Measurements from ENCODE around the gene SLC37A1. TPM values are rescaled to one million over a fixed set of nuclear protein-coding genes. Genes with fewer than 3 reads are reported as not detected.

Gene SLC37A1
- total and polyA plus RNA-seq, 9 of the 15 experiments (the other 6 are each of a cell fraction or from before 2014, with no cell fraction given): 0.06 to 3.4 (median 0.40) TPM

DNA sequence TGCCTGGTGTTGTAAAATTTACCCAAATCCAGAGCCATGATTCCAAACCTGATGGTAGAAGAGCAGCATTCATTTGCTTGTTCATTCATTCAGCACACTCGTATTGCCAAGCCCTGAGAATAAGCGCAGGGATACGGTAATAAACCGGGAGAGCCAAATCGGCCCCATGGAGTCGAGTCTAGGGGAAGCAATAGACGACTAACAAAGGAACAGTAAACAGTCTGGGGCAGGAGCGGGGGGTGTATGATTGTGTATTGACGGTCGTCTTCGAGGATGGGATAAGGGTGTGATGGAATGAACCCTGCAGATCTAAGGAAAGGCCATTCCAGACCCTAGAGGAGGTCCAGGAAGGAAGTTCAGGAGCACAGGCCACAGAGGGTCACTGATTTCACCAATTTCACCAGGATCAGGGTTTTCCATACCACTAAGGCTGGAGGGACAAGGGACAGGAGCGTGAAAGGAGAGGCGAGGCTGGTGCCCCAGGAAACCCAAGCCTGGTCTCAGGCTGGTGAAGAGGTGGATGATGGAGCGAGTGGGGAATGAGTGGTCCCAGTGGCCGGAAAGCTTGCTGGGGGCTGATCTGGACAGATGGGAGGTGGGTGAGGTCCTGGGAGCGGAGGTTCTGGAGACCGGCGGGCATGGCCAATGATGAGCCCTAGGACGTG is 78.6 kb downstream of the SLC37A1 start:
- H3K9ac ChIP-seq (ENCODE audit: insufficient read depth in 1 of 2, low read depth in 2 of 2, low read length in 2 of 2): no peak overlapping the region
- DNase-seq (ENCODE audit: extremely low read depth in 1 of 4, low spot score in 3 of 4) (no peak), FAIRE-seq (no peak), ATAC-seq (no peak)
- H4K20me1 ChIP-seq (replicated peaks; ENCODE audit: control insufficient read depth, insufficient read depth, low read length): no peaks in the 10 kb centered on the region; the same call in 1 of the 2 replicates
- no peak overlapping the region for H3K27ac ChIP-seq (ENCODE audit: extremely low read depth, low read depth, low read length)
- H3K9me1 ChIP-seq (ENCODE audit: control insufficient read depth, insufficient read depth, low read length): peaks cover 3% of the 10 kb centered on the region
- ChIA-PET POLR2A (interaction anchor here (1.2 to 2.6 kb wide), 3 partner anchors 9 to 17 kb away, joined by 5 to 13 read pairs (median 7); no protein-coding TSS in a partner anchor), CTCF (ENCODE audit: low intra/inter-chr PET ratio) (interaction anchor here (0.6 to 0.9 kb wide), 2 partner anchors 225 to 240 kb away, joined by 3 read pairs; no protein-coding TSS in a partner anchor)
- no peak overlapping the region; the same call in 1 of the 2 replicates for H3K4me2 ChIP-seq (ENCODE audit: insufficient read depth, low read length)
- WGBS (ENCODE audit: insufficient coverage, low coverage, missing lambda C conversion rate): 14% methylated on average over 19 of the region's 19 CpGs
- H3K36me3 ChIP-seq (ENCODE audit: control insufficient read depth, insufficient read depth, low read length): no peaks in the 10 kb centered on the region
- H2AFZ ChIP-seq (ENCODE audit: low read depth, low read length): no peak overlapping the region
- no TSS peak for BruUV-seq (replicated peaks)
- no peaks in the 10 kb centered on the region for H3K9me3 ChIP-seq (replicated peaks; ENCODE audit: control insufficient read depth, insufficient read depth, low read depth, low read length)
- H3K4me3 ChIP-seq: no peak overlapping the region
- in situ Hi-C loops (cut with MboI) (loop anchor here (10.0 kb wide), 1 partner anchor 223 kb away; no protein-coding TSS in a partner anchor), intact Hi-C loops (cut with micrococcal nuclease) (loop anchor here (5.0 kb wide), 2 partner anchors 50 to 225 kb away; no protein-coding TSS in a partner anchor)
- peaks cover 0 to 8% of the 10 kb centered on the region in 2 experiments; a peak in 1 of 5 replicates for H3K4me1 ChIP-seq (replicated peaks in 1 of 2; ENCODE audit: control insufficient read depth in 2 of 2, insufficient read depth in 2 of 2, low read length in 2 of 2)
- H3K79me2 ChIP-seq (ENCODE audit: control insufficient read depth, insufficient read depth, low read length): no peaks in the 10 kb centered on the region
- peaks cover 49 to 57% of the 10 kb centered on the region in 2 experiments for H3K27me3 ChIP-seq (ENCODE audit: control insufficient read depth in 2 of 2, insufficient read depth in 2 of 2, low read length in 2 of 2)
- TF ChIP-seq POLR2G (IDR thresholded peaks at IDR 0.05; ENCODE audit: low read depth, low read length) (no peak), TEAD4 (IDR thresholded peaks at IDR 0.05; ENCODE audit: low read length) (no peak), TEAD4 (CRISPR knock-in tag; IDR thresholded peaks at IDR 0.05; ENCODE audit: borderline replicate concordance) (no peak), FOXJ2 (tag; IDR thresholded peaks at IDR 0.05) (no peak), ZNF717 (CRISPR knock-in tag; IDR thresholded peaks at IDR 0.05) (no peak), GTF2F1 (IDR thresholded peaks at IDR 0.05; ENCODE audit: low read depth, low read length) (no peak), EZH2 (IDR thresholded peaks at IDR 0.05; ENCODE audit: borderline replicate concordance, low read depth, low read length) (no peak), ZNF583 (CRISPR knock-in tag; IDR thresholded peaks at IDR 0.05) (no peak), NR4A1 (CRISPR knock-in tag; IDR thresholded peaks at IDR 0.05) (no peak), NR4A1 (tag; IDR thresholded peaks at IDR 0.05) (no peak), NR2F6 (CRISPR knock-in tag; IDR thresholded peaks at IDR 0.05) (no peak), RBM25 (IDR thresholded peaks at IDR 0.05; ENCODE audit: low read depth, low read length, severe bottlenecking) (no peak)
- TF ChIP-seq, protein P1, sequence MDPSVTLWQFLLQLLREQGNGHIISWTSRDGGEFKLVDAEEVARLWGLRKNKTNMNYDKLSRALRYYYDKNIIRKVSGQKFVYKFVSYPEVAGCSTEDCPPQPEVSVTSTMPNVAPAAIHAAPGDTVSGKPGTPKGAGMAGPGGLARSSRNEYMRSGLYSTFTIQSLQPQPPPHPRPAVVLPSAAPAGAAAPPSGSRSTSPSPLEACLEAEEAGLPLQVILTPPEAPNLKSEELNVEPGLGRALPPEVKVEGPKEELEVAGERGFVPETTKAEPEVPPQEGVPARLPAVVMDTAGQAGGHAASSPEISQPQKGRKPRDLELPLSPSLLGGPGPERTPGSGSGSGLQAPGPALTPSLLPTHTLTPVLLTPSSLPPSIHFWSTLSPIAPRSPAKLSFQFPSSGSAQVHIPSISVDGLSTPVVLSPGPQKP (CRISPR knock-in tag; IDR thresholded peaks at IDR 0.05): no peak
- TF ChIP-seq, protein P2, sequence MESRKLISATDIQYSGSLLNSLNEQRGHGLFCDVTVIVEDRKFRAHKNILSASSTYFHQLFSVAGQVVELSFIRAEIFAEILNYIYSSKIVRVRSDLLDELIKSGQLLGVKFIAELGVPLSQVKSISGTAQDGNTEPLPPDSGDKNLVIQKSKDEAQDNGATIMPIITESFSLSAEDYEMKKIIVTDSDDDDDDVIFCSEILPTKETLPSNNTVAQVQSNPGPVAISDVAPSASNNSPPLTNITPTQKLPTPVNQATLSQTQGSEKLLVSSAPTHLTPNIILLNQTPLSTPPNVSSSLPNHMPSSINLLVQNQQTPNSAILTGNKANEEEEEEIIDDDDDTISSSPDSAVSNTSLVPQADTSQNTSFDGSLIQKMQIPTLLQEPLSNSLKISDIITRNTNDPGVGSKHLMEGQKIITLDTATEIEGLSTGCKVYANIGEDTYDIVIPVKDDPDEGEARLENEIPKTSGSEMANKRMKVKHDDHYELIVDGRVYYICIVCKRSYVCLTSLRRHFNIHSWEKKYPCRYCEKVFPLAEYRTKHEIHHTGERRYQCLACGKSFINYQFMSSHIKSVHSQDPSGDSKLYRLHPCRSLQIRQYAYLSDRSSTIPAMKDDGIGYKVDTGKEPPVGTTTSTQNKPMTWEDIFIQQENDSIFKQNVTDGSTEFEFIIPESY (CRISPR knock-in tag; IDR thresholded peaks at IDR 0.05): no peak
- TF ChIP-seq, protein P3, sequence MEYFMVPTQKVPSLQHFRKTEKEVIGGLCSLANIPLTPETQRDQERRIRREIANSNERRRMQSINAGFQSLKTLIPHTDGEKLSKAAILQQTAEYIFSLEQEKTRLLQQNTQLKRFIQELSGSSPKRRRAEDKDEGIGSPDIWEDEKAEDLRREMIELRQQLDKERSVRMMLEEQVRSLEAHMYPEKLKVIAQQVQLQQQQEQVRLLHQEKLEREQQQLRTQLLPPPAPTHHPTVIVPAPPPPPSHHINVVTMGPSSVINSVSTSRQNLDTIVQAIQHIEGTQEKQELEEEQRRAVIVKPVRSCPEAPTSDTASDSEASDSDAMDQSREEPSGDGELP (CRISPR knock-in tag; IDR thresholded peaks at IDR 0.05; ENCODE audit: borderline replicate concordance): no peak
- TF ChIP-seq, protein P4, sequence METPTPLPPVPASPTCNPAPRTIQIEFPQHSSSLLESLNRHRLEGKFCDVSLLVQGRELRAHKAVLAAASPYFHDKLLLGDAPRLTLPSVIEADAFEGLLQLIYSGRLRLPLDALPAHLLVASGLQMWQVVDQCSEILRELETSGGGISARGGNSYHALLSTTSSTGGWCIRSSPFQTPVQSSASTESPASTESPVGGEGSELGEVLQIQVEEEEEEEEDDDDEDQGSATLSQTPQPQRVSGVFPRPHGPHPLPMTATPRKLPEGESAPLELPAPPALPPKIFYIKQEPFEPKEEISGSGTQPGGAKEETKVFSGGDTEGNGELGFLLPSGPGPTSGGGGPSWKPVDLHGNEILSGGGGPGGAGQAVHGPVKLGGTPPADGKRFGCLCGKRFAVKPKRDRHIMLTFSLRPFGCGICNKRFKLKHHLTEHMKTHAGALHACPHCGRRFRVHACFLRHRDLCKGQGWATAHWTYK (CRISPR knock-in tag; IDR thresholded peaks at IDR 0.05): no peak
- TF ChIP-seq, protein P5, sequence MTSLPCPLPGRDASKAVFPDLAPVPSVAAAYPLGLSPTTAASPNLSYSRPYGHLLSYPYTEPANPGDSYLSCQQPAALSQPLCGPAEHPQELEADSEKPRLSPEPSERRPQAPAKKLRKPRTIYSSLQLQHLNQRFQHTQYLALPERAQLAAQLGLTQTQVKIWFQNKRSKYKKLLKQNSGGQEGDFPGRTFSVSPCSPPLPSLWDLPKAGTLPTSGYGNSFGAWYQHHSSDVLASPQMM (CRISPR knock-in tag; IDR thresholded peaks at IDR 0.05): no peak

Measured in K562 (cell line).